Measurements from ENCODE around the gene OBP2B.
"Not testable (repeated sequence)": the region's sequence is repeated elsewhere in the genome, so short reads cannot be mapped to it uniquely, and the experiment has no call there.

OBP2B gene

DNA sequence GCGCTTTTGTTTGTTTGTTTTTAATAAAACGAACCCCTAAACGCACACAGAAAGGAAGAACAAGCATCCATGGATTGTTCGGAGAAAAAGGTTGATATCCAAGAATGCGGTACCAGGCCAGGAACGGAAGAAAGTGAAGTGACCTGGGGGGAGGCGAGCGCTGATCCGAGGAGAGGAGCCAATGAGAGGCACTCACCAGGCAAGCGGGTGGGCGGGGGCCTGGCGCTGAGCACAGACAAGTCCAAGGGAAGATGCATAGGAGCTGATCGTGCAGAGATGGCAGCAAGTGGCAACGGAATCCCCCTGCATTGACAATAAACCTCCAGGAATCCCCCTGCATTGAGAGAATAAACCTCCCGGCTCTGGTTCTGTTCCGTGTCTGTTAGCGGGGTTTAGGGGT lies 8.4 kb downstream of the OBP2B start:
- no peak for DNase-seq

DNA sequence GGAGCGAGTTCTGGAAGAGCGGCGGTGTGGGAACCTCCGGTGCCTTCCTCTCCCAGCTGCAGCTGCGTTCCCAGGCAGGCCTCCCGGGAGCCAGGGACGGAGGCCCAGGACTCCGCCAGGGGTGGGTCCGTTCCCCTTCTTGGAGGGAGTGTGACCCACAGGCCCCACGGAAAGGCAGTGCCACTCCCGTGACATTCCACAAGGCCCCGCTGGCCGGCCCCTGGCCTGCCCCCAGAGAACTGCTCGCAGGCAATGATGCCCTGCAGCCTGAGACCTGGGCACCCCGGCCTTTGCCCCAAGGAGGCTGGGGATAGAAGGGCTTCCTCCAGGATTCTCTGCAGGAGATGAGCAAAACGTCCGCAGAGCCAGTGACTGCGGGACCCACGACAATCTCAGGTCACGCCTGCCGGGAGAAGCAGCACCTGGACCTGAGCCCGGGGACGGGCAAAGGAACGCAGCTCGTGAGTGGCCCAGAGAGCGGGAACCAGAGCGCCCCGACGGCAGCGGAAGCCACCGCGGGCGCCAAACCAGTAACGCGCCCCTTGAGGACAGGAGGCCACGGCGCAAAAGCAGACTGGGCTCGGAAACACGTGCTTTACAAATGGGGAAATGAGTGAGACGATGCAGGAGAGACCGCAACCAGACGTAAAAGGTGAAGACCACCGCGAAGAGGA lies 9.3 kb downstream of the OBP2B start:
- no peak for DNase-seq

DNA sequence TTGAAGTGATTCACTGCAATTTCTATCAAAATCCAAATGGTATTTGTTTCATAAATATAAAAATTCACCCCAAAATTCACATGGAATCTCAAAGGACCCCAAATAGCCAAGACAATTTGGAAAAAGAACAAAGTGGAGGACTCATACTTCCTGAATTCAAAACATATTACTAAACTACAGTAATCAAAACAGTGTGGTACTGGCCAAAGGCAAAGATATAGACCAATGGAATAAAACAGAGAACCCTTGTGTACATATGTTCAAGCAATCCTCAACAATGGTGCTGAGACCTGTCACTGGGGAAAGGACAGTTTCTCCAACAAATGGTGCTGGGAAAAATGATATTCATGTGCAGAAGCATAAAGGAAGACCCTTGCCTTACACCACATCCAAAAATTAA lies 14.0 kb downstream of the OBP2B start:
- DNase-seq = no peak

DNA sequence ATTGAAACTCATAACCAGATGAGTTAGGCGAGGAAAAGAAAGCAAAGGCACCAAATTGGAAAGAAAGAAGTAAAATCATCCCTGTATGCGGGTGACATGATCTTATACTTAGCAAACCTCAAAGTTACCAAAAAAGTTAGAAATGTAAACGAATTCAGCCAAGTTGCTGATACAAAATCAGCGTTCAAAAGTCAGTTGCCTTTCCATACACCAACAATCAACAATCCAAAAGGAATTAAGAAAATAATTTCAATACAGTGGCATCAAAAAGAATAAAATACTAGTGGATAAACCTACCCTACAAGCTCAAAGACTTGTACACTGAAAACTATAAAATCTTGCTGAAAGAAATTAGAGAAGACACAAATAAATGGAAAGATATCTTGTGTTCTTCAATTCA lies 14.5 kb downstream of the OBP2B start:
- no peak for DNase-seq

DNA sequence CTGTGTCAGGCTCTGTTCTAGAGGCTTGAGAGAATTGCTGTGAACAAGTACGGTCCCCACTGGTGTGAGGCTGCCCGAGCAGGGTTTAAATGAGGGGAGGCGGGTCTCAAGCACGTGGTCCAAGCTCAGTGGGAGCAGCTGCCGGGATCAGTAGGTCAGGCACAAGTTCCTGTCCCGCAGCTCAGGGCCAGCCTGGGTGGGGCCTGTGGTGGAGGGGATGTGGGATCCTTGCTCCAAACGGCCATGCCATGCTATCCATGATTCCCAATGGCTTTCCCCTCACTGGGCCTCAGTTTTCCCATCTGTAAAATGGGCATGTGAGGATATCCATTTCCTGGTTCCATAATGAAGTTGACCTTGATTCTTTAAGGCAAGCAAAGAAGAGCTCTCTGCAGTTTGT lies 17.1 kb downstream of the OBP2B start:
- DNase-seq = no peak

DNA sequence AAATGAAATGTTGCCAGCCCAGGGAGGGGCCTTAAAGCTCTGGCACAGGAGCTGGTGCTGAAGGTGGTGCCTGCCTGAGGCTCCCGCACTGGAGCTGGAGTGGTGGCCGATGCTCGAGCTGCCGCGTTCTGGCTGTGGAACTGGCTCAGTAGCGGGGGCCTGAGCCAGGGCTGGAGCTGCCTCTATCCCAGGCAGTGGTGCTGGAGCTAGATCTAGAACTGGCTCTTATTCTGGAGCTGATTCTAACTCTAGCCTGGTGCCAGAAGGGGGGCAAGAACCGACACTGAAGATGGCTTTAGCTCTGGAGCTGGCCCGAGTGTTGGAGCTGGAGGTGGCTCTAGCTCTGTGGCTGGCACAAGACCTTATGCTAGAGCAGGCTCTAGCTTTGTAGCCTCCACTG lies 19.2 kb downstream of the OBP2B start:
- DNase-seq = no peak

DNA sequence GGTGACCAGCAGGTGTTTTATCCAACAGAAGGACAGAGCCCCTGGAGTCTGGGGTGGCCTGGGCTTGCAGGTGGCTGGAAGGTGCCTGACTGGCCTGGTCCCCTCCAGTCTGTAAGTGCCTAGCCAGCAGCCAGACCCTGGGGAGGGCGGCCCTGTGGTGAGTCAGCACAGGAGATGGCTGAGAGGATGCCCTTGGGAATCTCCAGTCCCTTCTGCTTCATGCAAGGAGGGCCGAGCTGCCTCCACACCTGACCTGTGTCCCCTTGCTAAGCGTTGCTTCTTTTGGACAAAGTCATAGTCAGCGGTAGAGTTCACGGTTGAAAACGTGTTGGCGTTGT lies 20.2 kb downstream of the OBP2B start:
- DNase-seq = no peak

DNA sequence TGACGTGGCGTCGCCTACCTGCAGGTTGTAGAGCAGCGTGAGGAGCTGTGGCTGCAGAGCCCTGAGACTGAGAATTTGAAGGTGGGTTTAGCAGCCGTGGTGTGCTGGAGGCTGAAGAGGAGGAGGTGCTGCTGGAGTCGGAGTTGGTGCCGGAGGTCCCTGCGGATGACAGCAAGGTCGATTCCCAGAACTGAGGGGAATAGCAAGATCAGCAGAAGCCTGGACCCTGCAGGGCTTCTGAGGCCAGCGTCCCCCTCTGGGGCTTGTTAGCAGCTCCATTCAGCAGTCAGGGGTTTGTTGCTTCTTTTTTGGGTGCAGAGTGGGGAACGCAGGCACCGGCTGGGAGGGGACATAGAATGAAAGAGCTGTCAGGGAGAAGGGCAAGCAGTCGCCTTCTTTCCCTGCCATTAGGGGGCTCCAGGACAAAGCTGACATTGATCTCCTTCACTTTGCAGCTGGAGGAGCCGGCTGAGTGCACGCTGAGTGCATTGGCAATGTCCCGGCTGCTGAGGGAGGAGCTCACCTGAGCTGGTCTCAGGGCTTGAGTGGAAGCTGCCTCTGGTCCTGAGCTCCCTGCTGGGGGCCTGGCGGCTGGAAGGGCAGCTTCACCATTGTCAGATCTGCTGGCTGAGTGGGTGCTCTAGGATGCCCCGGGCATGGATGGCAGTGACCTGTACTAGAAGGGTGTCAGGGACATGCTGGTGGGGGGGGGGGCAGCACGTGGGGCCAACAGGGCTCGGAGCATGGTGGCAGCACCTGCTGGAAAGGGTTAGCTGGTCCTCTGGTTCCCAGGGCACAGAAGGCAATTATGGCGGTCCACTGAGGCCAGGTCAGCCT lies 20.8 kb downstream of the OBP2B start:
- peak; percentile 65 for DNase-seq

DNA sequence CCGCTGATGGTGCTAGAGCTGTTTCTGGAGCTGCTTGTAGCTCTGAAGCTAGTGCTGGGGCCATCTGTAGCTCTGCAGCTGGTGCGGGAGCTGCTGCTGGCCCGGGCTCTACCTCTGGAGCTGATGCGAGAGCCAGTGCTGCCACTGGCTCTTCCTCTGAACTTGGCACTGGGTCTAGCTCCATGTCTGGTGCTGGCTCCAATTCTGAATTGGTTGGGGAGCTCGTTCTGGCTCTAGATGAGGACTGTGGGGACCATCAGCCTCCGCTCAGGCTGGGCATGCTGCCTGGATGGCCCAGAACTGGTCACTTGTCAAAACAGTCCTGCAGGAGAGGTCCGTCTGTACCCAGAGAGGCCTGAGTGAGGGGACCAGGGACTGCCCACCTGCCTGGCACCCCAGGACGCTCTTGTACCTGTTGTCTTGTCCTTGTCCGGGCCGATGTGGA lies 21.5 kb downstream of the OBP2B start:
- no peak for DNase-seq

DNA sequence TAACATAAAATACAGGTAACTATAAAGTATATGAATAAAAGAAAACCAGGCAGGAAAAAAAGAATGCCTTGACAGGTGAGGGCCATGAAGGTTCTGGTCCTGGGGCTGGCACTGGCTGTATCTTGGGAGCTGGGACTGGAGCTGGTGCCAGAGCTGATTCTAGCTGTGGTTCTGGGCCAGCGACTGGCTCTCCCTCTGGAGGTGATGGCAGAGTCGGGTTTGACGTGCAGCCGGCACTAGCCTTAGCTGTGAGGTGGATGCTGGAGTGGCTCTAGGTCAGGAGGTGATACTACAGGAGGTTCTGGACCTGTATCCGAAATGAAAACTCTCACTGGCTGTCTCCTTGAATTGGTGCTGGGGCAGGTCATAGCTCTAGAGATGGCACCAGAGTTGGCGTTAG lies 22.3 kb downstream of the OBP2B start:
- no peak for DNase-seq

DNA sequence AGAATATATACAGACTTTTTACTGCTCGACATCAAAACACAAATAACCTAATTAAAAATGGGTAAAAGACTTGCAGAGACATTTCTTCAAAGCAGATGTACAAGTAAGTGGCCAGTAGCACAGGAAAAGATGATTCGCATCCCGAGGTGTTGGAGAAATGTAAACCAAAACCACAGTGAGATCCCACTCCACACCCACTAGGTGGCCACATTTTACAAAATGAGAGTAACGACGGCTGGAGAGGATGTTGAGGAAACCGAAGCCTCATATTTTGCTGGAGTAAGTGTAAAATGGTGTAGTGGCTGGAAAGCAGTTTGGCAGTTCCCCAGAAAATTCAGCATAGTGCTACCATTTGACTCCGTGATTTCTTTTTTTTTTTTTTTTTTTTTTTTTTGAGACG lies 24.1 kb downstream of the OBP2B start:
- DNase-seq = peak; percentile 62

DNA sequence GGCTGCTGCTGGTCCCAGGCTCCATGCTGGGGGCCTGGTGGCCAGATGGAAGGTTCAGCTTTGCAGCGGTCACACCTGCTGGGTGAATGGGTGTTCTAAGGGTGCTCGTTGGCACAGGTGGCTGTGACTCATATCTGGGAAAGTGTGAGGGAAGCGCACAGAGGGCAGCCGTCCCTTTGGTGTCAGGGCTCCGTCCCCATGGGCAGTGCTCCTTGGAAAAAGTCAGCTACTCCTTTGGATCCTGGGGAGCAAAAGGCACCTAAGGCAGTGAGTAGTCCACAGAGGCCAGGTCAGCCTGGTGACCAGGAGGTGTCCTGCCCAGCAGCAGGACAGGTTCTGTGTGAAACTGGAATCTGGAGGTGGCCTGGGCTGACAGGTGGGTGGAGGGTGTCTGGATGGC lies 26.9 kb downstream of the OBP2B start:
- no peak for DNase-seq

DNA sequence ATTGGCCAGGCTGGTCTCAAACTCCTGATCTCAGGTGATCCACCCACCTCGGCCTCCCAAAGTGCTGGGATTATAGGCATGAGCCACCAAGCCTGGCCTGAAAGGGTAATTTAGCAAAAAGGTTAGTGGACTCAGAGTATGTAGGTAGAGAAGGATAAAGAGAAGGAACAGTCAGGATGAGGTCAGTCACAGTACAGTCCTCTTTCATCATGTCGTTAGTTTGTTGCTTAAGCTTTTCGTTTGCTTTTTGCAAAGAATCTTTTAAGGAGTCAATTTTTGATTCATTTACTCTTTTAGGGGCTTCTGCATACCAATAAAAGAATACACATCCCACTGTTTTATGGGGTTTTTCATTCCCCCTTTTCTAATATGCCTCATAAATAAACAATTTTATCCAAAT lies 27.5 kb downstream of the OBP2B start:
- DNase-seq = no peak

DNA sequence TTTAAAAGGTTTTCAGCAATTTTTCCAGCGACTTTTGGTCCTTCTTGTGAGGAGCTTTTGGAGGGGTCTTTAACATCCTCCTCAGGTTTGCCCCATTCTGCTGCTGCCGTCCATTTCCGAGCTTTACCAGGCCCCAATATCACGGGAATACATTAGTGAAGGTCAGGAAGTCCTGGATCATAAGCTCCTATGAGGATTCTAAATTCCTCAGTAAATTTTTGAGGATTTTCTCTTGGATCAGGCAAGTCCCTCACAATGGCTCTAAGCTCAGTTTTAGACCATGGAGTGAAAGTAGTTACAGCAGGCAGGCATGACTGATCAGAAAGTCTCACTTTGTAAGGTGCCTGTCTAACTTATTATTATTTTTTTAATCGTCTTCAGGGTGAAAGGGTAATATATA lies 28.1 kb downstream of the OBP2B start:
- DNase-seq = no peak

DNA sequence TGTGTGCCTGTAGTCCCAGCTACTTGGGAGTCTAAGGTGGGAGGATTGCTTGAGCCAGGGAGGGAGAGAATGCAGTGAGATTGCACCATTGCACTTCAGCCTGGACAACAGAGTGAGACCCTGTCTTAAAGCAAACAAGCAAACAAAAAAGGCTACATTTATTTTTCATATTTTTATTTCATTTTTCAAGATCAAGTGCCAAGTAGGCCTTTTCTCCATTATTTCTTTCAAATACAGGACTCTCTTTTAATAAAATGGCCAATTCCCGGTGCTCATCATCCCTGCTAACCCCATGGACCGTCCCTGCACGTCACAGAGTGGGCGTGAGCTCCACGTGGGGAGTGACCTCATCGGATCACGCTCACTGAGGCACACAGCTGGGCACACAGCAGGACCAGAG lies 36.0 kb downstream of the OBP2B start:
- no peak for DNase-seq

DNA sequence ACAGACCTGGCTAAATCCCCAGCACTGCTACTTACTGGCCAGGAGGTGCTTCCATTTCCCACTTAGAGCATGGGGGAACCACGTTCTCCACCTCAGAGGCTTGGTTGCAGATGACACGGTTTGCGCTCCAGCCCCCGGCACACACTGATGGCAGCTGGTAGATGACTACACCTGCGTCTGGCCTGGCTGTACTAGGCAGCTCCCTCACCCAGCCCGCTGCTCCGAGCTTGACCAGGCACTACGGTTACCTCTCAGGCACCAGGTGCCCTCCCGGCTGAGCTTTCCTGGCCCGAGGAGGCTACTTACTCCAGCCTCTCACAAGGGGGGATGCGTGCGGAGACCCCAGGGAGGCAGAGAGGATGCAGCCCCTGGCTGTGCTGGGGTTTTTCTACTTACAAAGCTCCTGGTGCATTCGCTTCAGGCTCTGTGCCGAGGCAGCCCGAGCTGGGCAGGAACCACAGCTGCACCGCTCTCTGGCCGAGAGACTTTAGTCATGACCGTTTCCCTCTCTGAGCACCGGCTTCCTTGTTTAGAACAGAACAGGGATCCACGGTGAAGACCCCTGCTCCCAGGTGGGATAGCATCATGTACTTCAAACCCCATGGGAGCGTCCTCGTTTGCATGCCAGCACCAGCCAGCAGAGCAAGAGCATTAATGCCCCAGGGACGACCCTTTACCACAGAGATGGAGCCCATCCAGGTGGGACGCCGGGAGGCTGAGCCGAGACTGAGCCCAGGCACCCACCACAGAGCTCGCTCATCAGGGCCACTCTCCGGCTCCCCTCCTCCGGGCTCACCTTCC lies 37.7 kb downstream of the OBP2B start:
- DNase-seq = no peak

DNA sequence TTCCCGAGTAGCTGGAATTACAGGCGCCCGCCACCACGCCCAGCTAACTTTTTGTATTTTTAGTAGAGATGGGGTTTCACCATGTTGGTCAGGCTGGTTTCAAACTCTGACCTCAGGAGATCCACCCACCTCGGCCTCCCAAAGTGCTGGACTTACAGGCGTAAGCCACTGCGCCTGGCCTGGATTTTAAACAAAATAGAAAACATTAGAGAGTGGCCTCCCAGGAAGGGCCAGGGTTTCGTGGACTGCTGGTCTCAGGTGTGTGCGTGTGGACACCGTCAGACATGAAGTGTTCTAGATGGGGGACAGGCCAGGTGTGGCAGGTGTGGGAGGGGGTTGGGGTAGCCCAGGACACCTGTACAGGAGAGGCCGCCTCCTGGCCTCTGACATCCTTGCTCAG lies 38.3 kb downstream of the OBP2B start:
- no peak for DNase-seq

DNA sequence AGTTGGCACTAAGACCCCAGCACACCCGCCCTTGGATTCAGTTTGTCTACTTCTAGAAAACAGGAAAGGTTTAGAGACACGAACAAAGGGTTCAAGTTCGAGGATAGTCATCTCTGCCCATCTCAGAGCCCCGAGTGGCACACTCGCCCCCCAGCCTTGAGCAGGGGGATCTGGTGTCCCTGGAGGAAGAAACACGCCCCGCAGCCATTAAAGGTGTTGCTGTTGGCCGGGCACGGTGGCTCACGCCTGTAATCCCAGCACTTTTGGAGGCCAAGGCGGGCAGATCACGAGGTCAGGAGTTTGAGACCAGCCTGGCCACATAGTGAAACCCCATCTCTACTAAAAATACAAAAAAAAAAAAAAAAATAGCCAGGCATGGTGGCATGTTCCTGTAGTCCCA lies 39.4 kb downstream of the OBP2B start:
- not testable (repeated sequence) for DNase-seq

DNA sequence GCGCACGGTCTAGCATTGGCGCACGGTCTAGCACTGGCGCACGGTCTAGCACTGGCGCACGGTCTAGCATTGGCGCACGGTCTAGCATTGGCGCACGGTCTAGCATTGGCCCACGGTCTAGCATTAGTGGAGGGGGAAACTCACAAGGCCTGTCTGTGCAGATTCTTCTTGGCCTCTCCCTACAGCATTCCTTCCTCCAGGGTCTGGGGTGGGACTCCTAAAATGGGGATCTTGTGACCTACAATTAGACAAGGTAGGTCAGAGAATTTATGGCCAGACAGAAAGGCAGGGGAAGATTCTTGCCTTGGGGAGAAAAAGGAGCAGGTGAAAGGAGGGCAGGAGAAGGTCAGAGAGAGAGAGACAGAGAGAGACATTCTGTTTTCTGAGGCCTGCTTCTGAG lies 39.9 kb downstream of the OBP2B start:
- no peak for DNase-seq

DNA sequence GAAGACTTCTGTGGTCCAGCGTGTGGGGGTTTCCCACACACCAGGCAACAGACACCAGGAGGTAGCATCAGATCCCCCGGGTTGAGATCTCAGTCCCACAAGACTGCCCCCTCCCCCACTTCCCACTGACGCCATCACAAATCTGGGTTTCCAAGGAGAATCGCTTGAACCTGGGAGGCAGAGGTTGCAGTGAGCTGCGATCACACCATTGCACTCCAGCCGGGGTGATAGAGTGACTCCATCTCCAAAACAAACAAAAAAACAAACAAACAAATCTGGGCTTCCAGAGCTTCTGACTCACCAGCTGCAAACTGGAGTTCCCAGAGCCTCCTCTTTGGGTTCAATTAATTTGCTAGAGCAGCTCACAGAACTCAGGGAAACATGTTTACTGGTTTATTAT lies 40.6 kb downstream of the OBP2B start:
- DNase-seq = no peak

DNA sequence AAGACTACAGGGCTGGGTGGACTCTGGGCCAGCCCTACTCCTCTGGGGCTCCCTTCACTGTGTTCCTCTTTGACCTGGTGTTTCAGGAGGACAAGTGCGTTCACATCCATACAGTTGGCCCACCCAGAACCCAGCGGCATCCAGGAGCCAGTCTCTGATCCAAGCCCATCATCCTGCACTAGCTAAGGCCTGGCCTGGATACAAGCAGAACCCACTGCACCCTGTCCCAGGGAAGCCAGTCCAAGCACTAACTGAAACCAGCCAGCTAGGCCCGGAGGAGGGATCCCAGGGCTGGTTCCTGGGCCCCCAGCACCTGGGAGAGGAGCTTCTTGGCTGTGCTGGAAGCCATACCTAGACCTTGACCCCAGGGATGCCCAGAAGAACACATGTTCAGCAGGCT lies 41.3 kb downstream of the OBP2B start:
- DNase-seq = no peak

DNA sequence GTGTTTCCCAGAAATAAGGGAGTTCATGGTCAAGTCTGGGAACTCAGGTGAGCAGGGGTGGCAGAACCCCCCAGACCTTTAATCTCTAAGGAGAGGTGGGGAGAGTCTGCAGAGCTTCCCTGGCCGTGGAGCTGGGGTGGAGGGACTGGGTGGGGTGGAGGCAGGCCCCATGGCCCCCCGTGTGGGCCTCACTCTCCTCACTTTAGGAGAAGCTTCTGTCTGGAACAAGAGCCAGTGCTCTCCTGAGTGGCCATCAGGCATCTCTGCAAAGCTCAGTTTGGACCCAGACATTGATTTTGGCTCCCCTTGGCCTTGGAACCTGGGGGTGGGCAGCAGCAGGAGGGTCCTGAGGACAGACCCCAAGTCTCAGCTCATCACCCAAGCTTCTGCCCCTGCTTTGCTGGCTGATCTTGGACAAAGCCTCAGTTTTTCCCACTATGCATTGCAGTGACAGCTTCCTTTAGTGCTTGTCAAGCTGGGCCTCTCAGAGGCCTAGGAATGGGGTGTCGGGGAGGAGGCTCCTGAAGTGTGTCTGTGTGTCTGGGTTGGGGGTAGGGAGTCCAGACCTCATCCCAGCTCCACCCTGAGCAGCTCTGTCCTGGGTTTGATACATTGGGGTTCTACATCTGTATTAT lies 41.8 kb downstream of the OBP2B start:
- no peak for DNase-seq

DNA sequence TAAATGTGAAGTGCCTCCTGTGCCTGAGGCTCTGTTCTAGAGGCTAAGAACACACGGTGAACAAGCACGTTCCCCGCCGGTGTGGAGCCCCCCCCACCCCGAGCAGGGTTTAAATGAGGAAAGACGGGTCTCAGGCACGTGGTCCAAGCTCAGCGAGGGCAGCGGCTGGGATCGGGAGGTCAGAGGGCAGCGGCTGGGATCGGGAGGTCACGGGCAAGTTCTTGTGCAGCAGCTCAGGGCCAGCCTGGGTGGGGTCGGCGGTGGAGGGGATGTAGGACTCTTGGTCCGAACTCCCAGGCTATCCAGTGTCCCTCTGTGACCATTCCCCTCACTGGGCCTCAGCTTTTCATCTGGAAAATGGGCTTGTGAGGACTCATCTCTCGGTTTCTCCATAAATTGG lies 42.7 kb downstream of the OBP2B start:
- DNase-seq = no peak

DNA sequence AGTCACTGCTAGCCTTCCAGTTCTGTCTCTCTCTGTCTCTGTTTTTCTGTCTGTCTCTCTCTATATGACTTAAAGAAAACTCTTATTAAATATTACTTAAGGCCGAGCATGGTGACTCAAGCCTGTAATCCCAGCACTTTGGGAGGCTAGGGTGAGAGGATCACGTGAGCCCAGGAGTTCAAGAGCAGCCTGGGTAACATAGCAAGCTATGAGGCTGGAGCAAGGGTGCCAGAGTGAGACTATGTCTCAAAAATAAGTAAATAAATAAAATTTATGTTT lies 43.7 kb downstream of the OBP2B start:
- DNase-seq = no peak

Data from NCI-H1105 treated with DMSO at 0.1 percent for 48 hours (cell line).